Tracheal epithelial cell (primary cell): Measurements from ENCODE around the gene RTN1. TPM values are rescaled to one million over a fixed set of nuclear protein-coding genes. Genes with fewer than 3 reads are reported as not detected.

ENCODE experiments used
- total RNA-seq: library from RNA; depleted of rRNA; stranded (reverse); fragments of >200 nt; gene quantifications from 2 replicates; pipeline ENCODE4 v1.2.1, GENCODE V29; 2014

Gene RTN1, protein sequence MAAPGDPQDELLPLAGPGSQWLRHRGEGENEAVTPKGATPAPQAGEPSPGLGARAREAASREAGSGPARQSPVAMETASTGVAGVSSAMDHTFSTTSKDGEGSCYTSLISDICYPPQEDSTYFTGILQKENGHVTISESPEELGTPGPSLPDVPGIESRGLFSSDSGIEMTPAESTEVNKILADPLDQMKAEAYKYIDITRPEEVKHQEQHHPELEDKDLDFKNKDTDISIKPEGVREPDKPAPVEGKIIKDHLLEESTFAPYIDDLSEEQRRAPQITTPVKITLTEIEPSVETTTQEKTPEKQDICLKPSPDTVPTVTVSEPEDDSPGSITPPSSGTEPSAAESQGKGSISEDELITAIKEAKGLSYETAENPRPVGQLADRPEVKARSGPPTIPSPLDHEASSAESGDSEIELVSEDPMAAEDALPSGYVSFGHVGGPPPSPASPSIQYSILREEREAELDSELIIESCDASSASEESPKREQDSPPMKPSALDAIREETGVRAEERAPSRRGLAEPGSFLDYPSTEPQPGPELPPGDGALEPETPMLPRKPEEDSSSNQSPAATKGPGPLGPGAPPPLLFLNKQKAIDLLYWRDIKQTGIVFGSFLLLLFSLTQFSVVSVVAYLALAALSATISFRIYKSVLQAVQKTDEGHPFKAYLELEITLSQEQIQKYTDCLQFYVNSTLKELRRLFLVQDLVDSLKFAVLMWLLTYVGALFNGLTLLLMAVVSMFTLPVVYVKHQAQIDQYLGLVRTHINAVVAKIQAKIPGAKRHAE
- under 0.01 TPM in 1 of 2 replicates, not detected in the other for total RNA-seq

GRCh38 chr14:59870277-59871165 lies at the start of gene RTN1:
Gene RTN1 (minus strand): TSS chr14:59870776. CDS start chr14:59870630, 146 bp downstream.

GRCh38 chr14:59919570-59920377 lies 49.2 kb upstream of the RTN1 start, which contains the start of gene LRRC9:
Gene LRRC9 (plus strand): TSS chr14:59920144.

GRCh38 chr14:59576332-59577294 lies 294.0 kb downstream of the RTN1 start, which contains the start of gene CCDC175:
Gene CCDC175 (minus strand): TSS chr14:59576812. CDS start chr14:59576775, 37 bp downstream.

Other genes with a start within 250 kb of the RTN1 start
- under 0.01 TPM in 2 replicates for gene LRRC9, start 49.4 kb upstream of the RTN1 start, total RNA-seq
- 35.8 and 41.7 TPM in 2 replicates for gene PCNX4, start 221.1 kb upstream of the RTN1 start, total RNA-seq